GM21825 (cell line): ENCODE measurements around the gene EIF2B5.

Experiments used
- ATAC-seq: cut with Tn5 transposase; IDR thresholded peaks from one replicate; pipeline ENCODE4 v1.9.1; 2021; ENCODE audit warnings: mild to moderate bottlenecking, moderate library complexity; ENCODE audit not compliant: unreplicated experiment

The EIF2B5 gene

DNA sequence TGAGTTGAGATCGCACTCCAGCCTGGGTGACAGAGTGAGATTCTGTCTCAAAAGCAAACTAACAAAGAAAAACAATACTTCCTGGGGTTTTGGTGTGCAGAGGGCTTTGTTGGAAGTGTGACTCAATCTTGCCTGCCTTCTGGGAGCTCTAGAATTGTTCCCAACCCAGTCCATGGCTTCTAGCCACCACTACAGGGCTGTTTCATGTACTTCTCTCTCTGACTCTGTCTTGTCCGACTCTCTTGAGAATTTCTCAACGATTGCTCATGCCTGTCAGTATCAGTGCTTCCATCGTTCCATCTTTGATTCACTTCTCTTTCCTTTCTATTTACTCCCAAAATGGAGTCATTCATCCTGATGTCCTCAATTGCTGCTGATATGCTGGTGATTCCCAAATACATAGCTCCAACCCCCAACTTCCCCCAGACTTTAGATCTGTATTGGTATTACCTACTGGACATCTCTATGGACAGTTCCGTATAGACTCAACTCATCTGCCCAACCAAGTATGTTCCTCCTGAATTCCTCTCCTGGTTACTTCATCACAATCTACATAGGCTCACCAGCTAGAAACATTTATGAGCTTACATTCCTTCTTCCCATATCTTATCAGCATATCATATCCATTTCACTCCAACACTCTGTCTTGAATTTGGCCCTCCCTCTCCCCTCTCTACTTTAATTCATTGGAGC lies 37.7 kb downstream of the EIF2B5 start:
- no peak for ATAC-seq

DNA sequence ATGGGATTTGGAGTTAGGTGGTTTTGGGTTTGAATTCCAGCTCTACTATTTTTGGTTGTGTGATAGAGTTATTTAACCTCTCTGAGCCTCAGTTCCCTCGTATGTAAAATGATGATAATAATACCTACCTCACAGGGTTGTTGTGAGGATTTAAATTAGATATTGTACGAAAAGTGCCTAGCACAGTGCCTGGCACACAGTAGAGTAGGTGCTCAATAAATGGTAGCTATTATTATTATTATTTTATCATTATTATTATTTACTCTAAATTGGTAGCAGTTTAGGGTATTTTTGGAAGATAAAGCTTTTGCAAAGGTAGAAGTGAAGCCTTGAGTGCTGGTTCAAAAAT lies 38.2 kb downstream of the EIF2B5 start:
- no peak for ATAC-seq

DNA sequence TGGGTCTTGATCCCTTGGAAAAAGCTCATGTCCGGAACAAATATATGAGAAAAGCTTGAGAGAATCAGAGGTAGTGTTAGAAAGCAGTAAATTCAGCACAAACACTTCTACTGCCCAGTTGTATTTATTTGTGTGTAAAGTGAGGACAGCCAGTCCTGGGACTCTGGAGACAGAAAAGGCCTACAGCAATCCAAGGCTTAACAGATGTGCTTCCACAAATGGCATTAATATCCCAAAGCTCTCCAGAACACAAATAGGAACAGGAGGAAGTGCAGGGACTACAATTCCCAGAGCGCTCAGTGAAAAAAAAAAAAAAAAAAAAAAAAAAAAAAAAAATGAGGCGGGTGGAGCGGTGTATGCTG lies 39.1 kb downstream of the EIF2B5 start:
- ATAC-seq: no peak

DNA sequence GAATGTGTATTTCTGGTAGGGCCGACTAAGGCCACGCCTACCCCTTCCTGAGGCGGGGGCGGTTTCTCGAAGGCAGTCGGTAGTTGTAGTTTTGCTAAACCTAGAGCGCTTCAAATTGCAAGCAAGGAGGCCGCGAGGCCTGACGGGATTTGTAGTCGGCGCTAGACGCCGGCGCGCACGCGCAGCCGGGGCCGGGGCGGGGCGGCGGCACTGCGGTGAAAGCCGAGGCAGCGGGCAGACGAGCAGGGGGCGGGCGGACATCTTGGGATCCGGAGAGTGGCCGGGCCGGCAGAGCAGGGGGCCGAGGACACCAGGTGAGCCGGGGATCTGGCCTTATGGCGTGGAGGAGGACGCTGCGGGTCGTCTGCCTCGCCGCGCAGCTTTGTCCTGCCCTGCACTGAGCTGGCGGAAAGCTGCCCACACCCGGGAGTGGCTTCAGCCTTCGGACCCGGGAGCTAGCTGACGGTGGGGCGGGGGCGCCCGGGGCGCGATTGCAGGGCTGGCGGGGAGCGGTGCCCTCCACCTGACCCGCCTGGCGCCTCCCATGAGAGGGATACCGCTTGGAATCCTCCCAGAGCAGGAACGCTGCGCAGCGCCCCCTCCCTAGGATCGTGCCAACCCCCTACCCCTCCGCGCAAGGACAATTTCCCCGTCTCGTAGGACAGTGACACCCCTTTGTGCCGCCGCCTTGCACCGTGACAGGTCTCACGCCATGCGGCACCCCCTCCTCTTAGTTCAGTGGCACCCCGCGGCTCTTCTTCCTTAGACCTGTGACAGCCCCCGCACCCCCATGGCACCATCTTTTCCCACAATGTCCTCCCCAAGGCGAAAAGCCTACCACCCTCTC lies 39.7 kb downstream of the EIF2B5 start, which contains the start of gene AP2M1:
AP2M1 (plus strand) TSS at position 210 of the 847 bp plus-strand sequence. CDS start 2,139 bp downstream, outside the sequence.
- peak; percentile 95 for ATAC-seq

DNA sequence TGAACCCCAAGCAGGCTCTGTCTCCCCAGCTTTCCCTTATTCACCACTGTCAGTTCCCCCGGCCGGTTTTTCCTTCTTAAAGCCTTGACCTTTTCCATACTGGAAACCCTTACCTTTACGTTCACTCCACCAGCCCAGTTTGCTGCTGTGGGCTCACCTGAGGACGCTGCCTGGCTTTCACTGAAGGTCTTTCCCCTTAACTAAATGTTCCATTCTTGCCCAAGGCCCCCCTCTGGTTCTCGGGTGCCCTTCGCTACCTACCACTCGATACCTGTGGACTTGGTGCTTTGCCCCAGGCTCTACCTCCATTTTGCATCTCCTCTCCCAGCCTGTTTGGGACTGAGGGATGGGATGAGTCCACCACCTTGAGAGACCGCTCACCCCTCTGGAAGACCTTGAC lies 40.3 kb downstream of the EIF2B5 start:
- ATAC-seq: no peak

DNA sequence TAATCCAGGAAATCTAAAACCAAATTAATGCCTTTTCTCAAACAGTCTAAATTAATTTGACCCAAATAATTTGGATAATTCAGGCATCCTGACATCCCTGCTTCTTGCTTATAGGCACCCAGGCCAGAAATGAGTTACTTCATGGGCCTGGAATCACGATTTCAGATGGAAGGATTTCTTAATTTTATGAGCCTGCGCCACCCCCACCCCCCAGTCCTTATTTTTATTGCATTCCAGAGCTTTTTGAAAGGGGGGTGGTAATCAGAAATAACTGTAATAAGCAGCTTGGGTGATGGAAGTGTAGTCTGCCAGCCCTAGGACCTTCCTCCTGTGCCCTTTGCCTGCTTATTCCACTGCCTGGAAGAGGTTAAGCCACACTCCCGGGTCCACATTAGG lies 40.8 kb downstream of the EIF2B5 start:
- no peak for ATAC-seq

DNA sequence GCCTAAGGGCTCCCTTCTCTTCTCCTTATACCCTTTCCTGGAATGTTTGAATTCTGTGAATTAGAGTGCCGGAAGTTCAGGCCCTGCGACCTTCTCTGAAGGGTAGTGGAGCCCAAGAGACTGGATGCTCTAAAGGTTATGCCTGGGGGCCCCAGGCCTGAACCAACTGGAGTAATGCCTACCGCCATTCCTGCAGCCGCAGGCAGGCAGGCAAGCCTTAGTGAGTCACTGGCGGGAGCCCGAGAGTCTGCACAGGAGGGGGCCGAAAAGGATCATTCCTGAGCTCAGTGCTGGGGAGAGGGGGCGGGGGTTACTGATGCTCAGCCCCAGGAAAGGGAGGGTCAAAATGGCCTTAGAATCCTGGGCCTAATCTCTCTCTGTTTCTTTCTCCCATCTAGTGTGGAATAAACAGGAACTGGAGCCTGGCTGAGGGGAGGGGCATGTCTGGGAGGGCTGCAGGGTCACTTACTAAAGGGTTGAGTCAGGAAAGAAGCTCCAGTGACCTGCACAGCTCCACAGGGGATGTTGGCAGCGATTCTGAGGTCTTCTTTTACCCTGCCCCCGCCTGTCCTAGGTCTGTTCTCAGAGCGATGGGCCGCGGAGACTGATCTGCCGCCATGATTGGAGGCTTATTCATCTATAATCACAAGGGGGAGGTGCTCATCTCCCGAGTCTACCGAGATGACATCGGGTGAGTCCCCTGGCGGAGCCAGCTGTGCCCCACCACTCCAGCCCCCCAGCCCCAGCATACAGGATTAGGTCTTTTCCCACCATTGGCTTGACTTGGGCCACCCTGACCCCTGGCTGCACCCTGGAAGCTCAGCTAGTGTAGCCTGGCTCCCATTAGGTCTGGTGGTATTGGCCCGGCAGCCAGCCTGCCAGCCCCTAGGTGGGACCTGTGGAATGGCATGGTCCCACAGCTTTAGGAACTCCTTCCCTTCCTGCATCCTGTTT lies 41.5 kb downstream of the EIF2B5 start:
- ATAC-seq: no peak

DNA sequence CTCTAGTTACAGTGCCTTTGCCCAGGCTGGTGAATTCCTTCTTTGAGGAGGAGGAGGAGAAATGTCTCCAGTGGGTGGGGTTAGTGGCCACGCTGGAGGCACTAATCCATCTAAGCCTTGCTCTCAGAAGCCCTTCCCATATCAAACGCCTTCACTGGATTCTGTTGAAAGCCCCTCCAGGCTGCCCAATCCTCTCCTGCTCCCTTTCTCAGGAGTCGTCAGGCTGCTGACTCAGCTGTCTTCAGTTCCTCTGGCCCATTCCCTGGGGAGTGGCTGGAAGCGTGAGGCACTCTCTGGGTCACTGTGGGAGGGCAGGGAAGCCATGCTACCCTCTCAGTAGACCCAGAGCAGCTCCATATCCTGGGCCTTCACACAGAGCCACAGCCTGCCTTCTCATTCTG lies 42.2 kb downstream of the EIF2B5 start:
- ATAC-seq: no peak

DNA sequence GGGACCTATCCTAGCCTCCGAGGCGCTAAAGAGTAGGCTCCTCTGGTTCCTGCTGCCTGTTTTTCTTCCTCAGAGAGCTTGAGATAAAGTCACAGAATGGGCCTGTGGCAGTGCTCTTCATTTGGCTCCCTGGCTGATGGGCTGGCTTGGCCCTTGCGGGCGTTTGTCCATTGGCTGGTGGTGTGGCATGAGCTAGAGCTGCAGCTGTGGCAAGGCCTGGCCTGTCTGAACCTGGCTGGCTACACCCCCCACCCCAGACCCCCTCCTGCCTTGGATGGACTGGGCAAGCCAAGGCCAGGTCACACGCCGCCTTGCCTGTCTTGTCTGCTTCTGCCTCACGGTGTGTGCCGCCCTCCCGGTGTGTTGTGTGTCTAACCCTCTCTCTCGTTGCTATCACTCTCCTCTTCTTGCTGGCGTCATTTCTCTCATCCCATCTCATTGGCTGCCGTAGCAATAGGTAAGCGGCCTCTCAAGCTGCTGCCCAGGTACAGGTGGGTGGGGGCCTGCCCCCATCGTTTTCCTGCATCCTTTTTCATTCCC lies 42.7 kb downstream of the EIF2B5 start:
- ATAC-seq: no peak

DNA sequence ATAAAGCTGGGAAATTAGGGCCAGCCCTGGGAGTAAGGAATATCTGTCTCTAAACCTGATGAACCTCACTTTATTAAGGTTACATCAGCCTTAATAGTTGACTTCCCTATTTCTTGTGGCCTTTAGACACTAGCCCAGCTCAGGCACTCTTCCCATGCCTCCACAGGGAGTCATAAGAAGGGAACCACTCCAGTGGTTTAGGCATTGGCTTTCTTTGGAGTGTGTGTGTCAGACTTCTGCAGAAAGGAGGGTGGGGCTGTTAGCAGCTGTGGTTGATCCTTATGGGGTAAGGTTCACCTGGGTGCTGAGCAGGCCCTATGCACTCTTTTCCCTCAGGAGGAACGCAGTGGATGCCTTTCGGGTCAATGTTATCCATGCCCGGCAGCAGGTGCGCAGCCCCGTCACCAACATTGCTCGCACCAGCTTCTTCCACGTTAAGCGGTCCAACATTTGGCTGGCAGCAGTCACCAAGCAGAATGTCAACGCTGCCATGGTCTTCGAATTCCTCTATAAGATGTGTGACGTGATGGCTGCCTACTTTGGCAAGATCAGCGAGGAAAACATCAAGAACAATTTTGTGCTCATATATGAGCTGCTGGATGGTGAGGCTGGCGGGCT lies 43.5 kb downstream of the EIF2B5 start:
- ATAC-seq: no peak

DNA sequence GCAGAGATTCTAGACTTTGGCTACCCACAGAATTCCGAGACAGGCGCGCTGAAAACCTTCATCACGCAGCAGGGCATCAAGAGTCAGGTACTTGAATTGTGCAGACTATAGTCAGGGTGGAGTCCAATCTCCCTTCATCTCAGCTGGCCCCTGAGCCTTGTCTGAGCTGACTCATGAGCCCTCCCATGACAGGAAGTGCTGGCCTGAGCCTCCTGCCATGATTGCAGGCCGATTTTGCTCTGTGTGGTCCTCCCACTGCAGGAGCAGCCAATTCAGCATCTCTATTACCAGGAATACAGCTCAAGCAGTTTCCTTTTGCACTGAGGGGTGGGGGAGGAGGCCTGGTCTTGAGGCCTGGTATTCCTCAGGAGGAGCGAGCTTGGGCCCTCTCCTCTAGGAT lies 45.0 kb downstream of the EIF2B5 start:
- no peak for ATAC-seq

DNA sequence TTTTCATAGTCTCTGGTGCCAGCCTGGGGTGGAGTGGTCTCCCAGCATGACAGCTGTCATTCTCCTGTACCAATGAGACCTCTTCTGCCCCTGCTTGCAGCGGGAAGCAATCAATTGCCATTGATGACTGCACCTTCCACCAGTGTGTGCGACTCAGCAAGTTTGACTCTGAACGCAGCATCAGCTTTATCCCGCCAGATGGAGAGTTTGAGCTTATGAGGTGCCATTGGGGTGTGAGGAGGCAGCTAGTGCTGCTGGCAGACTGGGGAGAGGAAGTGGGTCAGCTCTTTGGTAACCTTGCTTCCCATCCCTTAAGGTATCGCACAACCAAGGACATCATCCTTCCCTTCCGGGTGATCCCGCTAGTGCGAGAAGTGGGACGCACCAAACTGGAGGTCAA lies 46.4 kb downstream of the EIF2B5 start:
- no peak for ATAC-seq

DNA sequence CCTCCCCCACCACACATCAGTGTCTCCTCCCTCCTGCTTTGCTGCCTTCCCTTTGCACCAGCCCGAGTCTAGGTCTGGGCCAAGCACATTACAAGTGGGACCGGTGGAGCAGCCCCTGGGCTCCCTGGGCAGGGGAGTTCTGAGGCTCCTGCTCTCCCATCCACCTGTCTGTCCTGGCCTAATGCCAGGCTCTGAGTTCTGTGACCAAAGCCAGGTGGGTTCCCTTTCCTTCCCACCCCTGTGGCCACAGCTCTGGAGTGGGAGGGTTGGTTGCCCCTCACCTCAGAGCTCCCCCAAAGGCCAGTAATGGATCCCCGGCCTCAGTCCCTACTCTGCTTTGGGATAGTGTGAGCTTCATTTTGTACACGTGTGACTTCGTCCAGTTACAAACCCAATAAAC lies 48.5 kb downstream of the EIF2B5 start:
- no peak for ATAC-seq

DNA sequence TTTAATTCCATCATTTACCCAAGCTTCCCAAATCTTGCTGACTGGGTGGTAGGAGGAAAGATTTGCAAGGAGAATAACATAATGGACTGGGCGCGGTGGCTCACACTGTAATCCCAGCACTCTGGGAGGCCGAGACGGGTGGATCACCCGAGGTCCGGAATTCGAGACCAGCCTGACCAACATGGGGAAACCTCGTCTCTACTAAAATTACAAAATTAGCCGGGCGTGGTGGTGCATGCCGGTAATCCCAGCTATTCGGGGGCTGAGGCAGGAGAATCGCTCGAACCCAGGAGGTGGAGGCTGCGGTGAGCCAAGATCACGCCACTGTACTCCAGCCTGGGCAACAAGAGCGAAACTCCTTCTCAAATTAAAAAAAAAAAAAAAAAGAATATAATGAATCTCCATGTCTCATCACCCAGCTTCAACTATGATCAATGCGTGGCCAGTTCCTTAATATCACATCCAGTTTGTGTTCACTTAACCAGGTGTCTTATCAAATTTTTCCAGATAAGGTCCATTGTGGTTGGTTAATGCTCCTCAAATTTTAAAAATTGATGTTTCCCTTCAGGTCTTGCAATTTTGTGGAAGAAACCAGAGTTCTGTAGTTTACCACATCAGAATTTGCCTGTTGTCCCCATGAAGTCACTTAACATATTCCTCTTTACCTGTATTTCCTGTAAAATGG lies 49.5 kb downstream of the EIF2B5 start:
- no peak for ATAC-seq

DNA sequence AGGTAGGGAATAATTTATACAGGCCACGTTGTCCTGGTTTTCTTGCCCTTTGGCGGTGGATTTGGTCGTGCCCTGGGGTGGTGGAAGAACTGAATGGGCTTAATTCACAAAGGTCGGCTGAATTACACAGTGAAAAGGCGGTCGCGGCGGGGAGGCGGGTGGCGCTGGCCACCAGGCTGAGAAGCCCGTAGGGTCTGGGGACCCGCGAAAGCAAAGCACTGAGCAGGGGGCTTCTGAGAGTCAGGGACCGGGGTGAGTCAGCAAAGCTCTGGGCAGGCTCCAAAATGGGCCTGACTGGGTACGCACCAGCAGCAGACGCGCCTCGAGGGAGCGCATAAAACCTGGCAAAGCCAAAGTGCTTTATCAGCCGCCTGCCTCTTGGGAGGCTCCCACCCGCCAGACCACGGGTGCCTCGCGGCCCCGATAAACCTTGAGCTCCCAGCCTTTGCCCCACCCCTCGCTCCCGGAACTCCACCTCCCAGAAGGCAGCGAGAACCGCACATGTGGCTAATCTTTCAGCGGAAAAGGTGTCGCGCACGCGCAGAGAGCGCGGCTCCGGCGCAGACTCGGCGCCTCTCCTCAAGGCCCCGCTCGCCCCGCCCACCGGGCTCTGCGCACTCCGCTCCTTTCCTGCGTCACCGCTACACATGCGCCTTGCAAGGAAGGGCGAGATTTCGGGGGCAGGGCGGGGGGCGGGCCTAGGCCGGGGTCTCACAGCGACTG lies 50.5 kb downstream of the EIF2B5 start:
- ATAC-seq: peak; percentile 86

DNA sequence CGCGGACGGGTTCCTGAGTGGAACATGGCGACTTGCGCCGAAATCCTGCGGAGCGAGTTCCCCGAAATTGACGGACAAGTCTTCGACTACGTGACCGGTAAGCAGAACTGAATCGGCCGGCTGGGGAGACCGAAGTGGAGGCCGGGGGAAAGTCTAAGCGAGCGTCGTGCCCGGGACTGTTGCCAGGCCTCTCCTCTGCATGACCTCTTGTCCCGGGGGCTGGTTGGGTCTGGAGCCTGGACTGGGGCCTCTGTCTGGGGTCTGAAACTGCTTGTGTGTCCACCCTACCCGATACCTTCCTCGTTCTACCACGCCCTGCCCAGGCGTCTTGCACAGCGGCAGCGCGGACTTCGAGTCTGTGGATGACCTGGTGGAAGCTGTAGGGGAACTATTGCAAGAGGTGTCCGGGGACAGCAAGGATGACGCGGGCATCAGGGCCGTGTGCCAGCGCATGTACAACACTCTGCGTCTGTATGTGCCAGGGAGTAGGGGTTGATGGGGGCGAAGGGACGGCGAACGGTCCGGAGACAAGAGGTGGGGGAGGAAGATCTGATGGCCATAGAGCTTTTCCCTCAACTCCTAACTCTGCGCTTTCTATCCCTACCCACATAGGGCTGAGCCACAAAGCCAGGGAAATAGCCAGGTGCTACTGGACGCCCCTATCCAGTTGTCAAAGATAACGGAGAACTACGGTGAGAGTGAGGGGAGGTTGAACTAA lies 51.2 kb downstream of the EIF2B5 start, which contains the start of gene ABCF3:
ABCF3 (plus strand) TSS at position 16 of the 718 bp plus-strand sequence; CDS start at position 25, 9 bp downstream.
- no peak for ATAC-seq

DNA sequence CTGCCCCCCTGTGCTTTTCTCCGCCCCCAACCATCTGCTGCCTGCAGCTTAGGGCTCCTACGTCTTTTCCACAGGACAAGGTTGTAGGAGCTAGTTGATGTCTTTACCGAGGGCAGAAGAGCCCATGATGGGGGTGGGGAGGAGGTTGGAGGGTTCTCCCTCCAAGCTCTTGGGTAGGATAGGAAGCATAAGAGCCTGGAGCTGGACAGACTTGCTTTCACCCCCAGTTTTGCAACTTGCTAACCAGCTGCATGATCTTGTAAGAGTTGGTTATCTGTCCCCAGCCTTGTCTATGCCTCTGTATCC lies 51.7 kb downstream of the EIF2B5 start:
- ATAC-seq: no peak

DNA sequence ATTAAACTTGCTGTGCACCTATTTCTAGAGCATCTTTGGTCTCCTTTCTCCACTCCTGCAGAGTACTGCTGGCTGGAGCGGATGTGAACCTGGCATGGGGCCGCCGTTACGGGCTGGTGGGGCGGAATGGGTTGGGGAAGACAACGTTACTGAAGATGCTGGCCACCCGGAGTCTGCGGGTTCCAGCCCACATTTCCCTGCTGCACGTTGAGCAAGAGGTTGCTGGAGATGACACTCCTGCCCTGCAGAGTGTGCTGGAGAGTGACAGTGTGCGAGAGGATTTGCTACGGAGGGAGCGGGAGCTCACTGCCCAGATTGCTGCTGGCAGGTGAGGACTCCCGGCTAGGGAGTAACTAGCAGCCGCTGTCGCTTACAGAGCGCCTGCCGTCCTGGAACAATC lies 52.9 kb downstream of the EIF2B5 start:
- no peak for ATAC-seq

DNA sequence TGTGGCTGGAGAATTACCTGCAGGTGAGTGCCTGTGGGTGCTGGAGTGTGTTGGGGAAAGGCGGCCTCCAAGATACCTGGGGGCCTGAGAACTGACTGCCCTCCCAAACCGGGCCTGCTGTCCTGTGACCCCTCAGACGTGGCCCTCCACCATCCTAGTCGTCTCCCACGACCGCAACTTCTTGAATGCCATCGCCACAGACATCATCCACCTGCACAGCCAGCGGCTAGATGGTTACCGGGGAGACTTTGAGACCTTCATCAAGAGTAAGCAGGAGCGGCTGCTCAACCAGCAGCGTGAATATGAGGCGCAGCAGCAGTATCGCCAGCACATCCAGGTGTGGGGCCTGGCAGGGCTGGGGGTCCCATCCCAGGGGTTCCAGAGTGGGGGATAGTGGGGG lies 54.3 kb downstream of the EIF2B5 start:
- ATAC-seq: no peak
